ENCODE data around the gene ZNF423. TPM values are rescaled to one million over a fixed set of nuclear protein-coding genes. Genes with fewer than 3 reads are reported as not detected.

Gene ZNF423
- total RNA-seq, 1 experiment from 2014 or later = 11.1 TPM

DNA sequence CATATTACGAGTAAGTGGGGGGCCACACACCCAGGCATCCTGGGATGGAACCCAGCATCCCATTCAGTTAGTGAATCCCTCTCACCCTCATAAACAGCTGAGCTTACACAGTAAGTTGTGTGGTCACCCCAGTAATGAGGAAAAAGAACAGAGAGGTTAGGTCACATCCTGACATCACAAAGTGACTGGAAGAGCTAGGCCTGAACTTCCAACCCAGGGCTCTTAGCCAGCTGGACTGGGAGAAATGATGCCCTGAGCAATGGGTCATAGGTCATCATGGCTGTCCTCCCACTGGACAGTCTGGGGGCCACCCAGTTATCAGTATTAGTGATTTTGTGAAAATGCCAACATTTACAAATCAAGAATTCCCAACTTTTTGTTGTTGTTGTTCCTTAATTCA lies 205.3 kb downstream of the ZNF423 start:
- H3K9me3 ChIP-seq (ENCODE audit: low read depth, low read length, poor library complexity, severe bottlenecking) = peaks cover 20% of the 10 kb centered on the region
- peaks cover 13% of the 10 kb centered on the region for H3K4me1 ChIP-seq (ENCODE audit: insufficient read depth, low read length, poor library complexity, severe bottlenecking)
- no peaks in the 10 kb centered on the region for H3K36me3 ChIP-seq (ENCODE audit: insufficient read depth, low read length, poor library complexity, severe bottlenecking)
- no TSS peak for BruUV-seq (replicated peaks)
- no peak overlapping the region for H3K27ac ChIP-seq (ENCODE audit: low read depth, low read length, poor library complexity, severe bottlenecking)
- no peak overlapping the region for H3K4me3 ChIP-seq (ENCODE audit: low read depth, low read length, poor library complexity, severe bottlenecking)
- POLR2A ChIA-PET (ENCODE audit: low non-redundant PET) = no interaction called here
- H3K27me3 ChIP-seq (replicated peaks; ENCODE audit: insufficient read depth, low read depth, low read length, poor library complexity) = no peaks in the 10 kb centered on the region
- no peak for TF ChIP-seq EZH2 (IDR thresholded peaks at IDR 0.05; ENCODE audit: borderline replicate concordance, low read depth, low read length, poor library complexity, severe bottlenecking)
- TF ChIP-seq CTCF (conservative IDR thresholded peaks at IDR 0.05; ENCODE audit: low read depth, low read length) = no peak
- CTCF ChIA-PET = no interaction called here
- intact Hi-C loops (cut with micrococcal nuclease; ENCODE audit: unreplicated experiment) = no loop called here
- DNase-seq (ENCODE audit: low spot score) = no peak

DNA sequence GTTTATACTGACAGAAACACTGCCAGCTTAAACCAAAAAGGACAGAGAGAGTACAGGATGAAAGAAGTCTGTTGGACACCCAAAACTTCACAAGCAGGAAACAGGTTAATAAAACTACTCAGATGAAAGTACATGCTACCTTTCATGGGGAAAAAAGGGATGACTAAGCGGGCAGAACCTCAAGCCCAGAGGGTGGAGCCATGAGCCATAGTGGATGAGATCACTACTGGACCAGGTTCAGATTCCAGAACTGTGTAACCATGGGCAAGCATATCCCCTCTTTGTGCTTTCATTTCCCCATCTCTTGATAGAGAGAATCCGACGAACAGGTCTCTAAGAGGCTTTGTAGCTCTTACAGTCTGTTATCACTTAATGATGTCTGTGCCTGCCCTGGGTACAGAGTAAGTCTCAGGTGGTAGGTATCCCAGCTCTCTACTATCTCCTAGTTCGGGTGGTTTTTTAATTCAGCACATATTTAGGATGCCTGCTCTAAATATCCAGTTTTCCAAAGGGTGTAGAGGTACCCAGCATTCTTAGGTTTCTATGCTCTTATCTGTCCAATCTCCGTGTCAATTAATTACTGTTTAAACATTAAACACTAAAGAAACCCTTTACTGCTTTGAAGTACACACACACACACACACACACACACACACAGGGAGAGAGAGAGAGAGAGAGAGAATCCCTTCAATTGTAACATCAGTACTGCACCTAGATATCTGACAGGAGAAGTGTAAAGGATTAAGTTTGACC lies 206.7 kb downstream of the ZNF423 start:
- intact Hi-C loops (cut with micrococcal nuclease; ENCODE audit: unreplicated experiment) = loop anchor here (10.0 kb wide), 1 partner anchor 106 kb away; no protein-coding TSS in a partner anchor
- peaks cover 20% of the 10 kb centered on the region for H3K9me3 ChIP-seq (ENCODE audit: low read depth, low read length, poor library complexity, severe bottlenecking)
- no peaks in the 10 kb centered on the region for H3K27me3 ChIP-seq (replicated peaks; ENCODE audit: insufficient read depth, low read depth, low read length, poor library complexity)
- CTCF ChIA-PET = no interaction called here
- H3K27ac ChIP-seq (ENCODE audit: low read depth, low read length, poor library complexity, severe bottlenecking) = no peak overlapping the region
- TF ChIP-seq EZH2 (IDR thresholded peaks at IDR 0.05; ENCODE audit: borderline replicate concordance, low read depth, low read length, poor library complexity, severe bottlenecking) = no peak
- no peak for DNase-seq (ENCODE audit: low spot score)
- BruUV-seq (replicated peaks) = no TSS peak
- H3K4me1 ChIP-seq (ENCODE audit: insufficient read depth, low read length, poor library complexity, severe bottlenecking) = peaks cover 13% of the 10 kb centered on the region
- no peaks in the 10 kb centered on the region for H3K36me3 ChIP-seq (ENCODE audit: insufficient read depth, low read length, poor library complexity, severe bottlenecking)
- POLR2A ChIA-PET (ENCODE audit: low non-redundant PET) = no interaction called here
- H3K4me3 ChIP-seq (ENCODE audit: low read depth, low read length, poor library complexity, severe bottlenecking) = no peak overlapping the region

DNA sequence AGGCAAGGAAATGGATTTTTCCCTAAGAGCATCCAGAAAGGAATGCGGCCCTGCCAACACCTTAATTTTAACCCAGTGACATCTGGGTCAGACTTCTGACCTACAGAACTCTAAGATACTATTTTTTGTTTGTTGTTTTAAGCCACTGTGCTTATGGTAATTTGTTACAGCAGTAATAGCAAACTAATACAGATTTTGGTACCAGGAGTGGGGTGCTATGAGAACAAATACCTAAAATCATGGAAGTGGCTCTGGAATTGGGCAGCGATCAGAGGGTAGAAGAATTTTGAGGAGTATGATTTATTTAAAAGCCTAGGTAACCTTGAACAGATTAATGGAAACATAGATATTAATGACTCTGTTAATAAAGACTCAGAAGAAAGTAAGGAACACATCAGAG lies 208.2 kb downstream of the ZNF423 start:
- no peak overlapping the region for H3K4me3 ChIP-seq (ENCODE audit: low read depth, low read length, poor library complexity, severe bottlenecking)
- CTCF ChIA-PET = no interaction called here
- POLR2A ChIA-PET (ENCODE audit: low non-redundant PET) = no interaction called here
- intact Hi-C loops (cut with micrococcal nuclease; ENCODE audit: unreplicated experiment) = loop anchor here (10.0 kb wide), 1 partner anchor 107 kb away; no protein-coding TSS in a partner anchor
- DNase-seq (ENCODE audit: low spot score) = no peak
- TF ChIP-seq CTCF (conservative IDR thresholded peaks at IDR 0.05; ENCODE audit: low read depth, low read length) (no peak), EZH2 (IDR thresholded peaks at IDR 0.05; ENCODE audit: borderline replicate concordance, low read depth, low read length, poor library complexity, severe bottlenecking) (no peak)
- no peaks in the 10 kb centered on the region for H3K27me3 ChIP-seq (replicated peaks; ENCODE audit: insufficient read depth, low read depth, low read length, poor library complexity)
- no peaks in the 10 kb centered on the region for H3K36me3 ChIP-seq (ENCODE audit: insufficient read depth, low read length, poor library complexity, severe bottlenecking)
- no peak overlapping the region for H3K27ac ChIP-seq (ENCODE audit: low read depth, low read length, poor library complexity, severe bottlenecking)
- H3K4me1 ChIP-seq (ENCODE audit: insufficient read depth, low read length, poor library complexity, severe bottlenecking) = peaks cover 12% of the 10 kb centered on the region
- BruUV-seq (replicated peaks) = no TSS peak
- H3K9me3 ChIP-seq (ENCODE audit: low read depth, low read length, poor library complexity, severe bottlenecking) = peaks cover 20% of the 10 kb centered on the region

GRCh38 chr16:49645263-49645662 lies 210.6 kb downstream of the ZNF423 start:
- no peak for DNase-seq (ENCODE audit: low spot score)
- Histone ChIP-seq H3K27me3 (replicated peaks; ENCODE audit: insufficient read depth, low read depth, low read length, poor library complexity) (no peaks in the 10 kb centered on the region), H3K4me1 (ENCODE audit: insufficient read depth, low read length, poor library complexity, severe bottlenecking) (peaks cover 8% of the 10 kb centered on the region), H3K4me3 (ENCODE audit: low read depth, low read length, poor library complexity, severe bottlenecking) (no peak overlapping the region), H3K27ac (ENCODE audit: low read depth, low read length, poor library complexity, severe bottlenecking) (no peak overlapping the region), H3K9me3 (ENCODE audit: low read depth, low read length, poor library complexity, severe bottlenecking) (peaks cover 20% of the 10 kb centered on the region), H3K36me3 (ENCODE audit: insufficient read depth, low read length, poor library complexity, severe bottlenecking) (no peaks in the 10 kb centered on the region)
- POLR2A ChIA-PET (ENCODE audit: low non-redundant PET) = no interaction called here
- no TSS peak for BruUV-seq (replicated peaks)
- no peak for TF ChIP-seq CTCF (conservative IDR thresholded peaks at IDR 0.05; ENCODE audit: low read depth, low read length)
- no peak for TF ChIP-seq EZH2 (IDR thresholded peaks at IDR 0.05; ENCODE audit: borderline replicate concordance, low read depth, low read length, poor library complexity, severe bottlenecking)
- intact Hi-C loops (cut with micrococcal nuclease; ENCODE audit: unreplicated experiment) = loop anchor here (10.0 kb wide), 1 partner anchor 110 kb away; no protein-coding TSS in a partner anchor
- CTCF ChIA-PET = no interaction called here
